GM10266 (cell line): Measurements from ENCODE around the gene REPIN1.

Experiments used
- DNase-seq: peaks from one replicate; pipeline ENCODE4 v3.0.0; 2012; ENCODE audit errors: extremely low spot score
- TF ChIP-seq, protein P1 (sequence below): IDR thresholded peaks from 2 replicates; pipeline ENCODE4 v1.5.1; 2012; ENCODE audit warnings: mild to moderate bottlenecking, low read depth; ENCODE audit not compliant: control insufficient read depth, insufficient read depth; ENCODE audit errors: missing control alignments

REPIN1 gene

DNA sequence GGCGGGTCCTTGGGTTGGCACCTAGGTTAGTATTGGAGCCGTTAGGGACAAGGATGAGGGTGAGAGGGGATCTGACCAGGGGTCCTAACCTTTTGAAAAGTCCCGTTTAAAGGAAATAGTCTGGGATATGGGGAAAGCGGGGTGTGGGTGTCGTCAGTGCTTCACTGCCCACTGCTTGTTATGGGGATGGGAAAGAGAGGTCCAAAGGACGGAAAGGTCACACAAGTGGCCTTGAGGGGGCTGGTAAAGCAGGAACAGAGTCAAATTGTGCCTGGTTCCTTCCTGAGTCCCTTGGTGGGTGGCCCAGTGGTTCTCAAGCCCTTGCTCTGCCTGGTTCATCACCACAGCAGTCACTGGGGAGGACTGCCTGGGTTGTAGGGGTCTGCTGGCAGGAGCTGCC is 7.9 kb downstream of the REPIN1 start:
- DNase-seq: no peak
- TF ChIP-seq, protein P1, sequence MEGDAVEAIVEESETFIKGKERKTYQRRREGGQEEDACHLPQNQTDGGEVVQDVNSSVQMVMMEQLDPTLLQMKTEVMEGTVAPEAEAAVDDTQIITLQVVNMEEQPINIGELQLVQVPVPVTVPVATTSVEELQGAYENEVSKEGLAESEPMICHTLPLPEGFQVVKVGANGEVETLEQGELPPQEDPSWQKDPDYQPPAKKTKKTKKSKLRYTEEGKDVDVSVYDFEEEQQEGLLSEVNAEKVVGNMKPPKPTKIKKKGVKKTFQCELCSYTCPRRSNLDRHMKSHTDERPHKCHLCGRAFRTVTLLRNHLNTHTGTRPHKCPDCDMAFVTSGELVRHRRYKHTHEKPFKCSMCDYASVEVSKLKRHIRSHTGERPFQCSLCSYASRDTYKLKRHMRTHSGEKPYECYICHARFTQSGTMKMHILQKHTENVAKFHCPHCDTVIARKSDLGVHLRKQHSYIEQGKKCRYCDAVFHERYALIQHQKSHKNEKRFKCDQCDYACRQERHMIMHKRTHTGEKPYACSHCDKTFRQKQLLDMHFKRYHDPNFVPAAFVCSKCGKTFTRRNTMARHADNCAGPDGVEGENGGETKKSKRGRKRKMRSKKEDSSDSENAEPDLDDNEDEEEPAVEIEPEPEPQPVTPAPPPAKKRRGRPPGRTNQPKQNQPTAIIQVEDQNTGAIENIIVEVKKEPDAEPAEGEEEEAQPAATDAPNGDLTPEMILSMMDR: no peak

DNA sequence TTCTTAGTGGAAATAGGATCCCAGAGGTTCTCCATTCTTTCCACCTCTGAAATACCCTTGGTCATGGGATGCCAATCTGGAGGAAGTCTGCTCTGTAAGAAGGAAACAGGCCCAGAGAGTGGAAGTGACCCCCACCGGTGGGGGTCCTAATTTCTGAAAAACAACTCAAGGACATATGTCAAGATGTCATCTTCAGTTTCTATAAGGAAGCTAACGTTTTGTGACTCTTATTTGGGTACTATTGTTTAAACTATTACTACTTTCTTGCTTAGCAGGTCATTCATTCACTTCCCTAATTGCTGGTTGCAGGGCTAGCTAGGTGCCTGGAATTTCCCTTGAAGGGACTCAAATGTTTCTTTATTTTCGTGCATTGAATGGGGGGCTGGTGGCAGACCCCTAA is 8.6 kb downstream of the REPIN1 start:
- DNase-seq: no peak
- TF ChIP-seq, protein P1: no peak

DNA sequence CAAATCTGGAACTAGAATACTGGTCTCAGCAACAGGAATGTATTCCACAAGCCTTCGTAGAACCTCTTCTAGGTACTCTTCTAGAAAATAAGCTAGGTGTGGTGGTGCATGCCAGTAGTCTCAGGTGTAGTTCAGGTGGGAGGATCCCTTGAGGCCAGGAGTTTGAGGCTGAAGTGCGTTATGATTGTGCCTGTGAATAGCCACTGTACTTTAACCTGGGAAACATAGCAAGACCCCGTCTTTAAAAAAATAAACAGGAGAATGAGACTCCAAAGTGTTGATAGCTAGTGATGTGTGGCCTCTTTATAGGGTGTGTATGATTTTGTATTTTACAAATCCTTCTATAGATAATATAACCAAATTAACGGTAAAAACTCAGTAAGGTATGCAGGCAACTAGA is 9.0 kb downstream of the REPIN1 start:
- TF ChIP-seq, protein P1: no peak
- no peak for DNase-seq

DNA sequence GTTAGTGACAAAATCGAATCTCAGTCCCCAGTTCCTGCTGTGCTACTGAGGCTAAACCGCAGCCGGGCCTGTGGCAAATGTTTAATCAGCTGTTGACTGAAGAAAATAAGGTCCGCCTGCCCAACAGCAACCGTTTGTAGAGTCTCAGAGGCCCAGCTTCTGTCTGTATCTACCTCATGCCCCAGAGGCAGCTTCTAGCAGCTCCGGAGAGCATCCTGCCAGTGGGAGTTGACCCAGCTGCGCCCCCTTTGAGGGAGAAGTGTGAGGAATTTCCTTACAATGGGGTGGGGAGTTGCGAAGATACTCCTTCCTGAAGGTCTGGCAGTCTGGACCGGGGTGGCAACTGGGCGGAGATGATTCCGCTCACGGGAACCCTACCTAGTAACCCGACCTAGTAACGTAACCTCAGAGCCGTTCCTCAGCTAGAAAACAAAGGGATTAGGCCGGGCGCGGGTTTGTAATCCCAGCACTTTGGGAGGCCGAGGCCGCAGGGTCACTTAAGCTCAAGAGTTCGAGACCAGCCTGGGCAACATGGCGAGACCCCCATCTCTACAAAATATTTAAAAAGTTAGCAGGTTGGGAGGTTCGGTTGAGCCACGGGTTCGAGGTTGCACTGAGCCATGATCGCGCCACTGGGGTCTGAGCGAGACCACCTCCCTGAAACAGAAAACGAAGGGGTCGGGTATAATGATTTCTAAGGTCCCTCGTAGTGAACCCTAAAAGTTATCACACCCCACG is 9.7 kb downstream of the REPIN1 start:
- no peak for DNase-seq
- TF ChIP-seq, protein P1: peak; percentile 34

DNA sequence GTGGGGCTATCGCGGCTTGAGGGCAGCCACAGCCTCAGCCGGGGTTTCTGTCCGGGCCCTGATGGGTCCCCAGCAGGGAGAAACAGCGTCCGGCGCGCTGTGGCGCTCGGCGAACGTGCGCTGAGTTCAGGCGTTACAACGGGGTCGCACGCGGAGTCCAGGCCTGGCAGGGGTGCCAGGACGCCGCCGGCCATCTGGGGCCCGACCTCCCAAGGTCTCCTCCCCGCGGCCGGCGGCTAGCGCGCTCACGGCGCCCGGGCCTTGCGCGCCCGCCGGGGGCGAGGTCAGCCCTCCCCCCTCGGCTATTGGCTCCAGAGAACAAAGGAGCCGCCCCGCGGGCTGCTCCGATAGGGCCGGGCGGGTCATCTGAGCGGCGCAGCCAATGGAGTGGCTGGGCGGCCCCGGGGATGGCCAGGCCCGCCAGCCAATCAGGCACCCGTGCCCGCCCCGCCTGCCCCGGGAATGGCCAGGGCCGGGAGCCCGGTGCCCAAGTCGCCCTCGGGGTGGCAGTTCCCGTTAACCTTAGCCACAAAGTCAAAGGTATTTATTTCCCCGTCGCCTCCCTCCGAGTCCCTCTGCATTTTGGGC is 10.3 kb downstream of the REPIN1 start, which contains the start of gene ZNF775:
Gene ZNF775, plus strand, starts transcription at position 478 of the 588 bp plus-strand sequence. CDS start 9,141 bp downstream, outside the sequence.
- DNase-seq: peak; percentile 100
- TF ChIP-seq, protein P1: no peak

DNA sequence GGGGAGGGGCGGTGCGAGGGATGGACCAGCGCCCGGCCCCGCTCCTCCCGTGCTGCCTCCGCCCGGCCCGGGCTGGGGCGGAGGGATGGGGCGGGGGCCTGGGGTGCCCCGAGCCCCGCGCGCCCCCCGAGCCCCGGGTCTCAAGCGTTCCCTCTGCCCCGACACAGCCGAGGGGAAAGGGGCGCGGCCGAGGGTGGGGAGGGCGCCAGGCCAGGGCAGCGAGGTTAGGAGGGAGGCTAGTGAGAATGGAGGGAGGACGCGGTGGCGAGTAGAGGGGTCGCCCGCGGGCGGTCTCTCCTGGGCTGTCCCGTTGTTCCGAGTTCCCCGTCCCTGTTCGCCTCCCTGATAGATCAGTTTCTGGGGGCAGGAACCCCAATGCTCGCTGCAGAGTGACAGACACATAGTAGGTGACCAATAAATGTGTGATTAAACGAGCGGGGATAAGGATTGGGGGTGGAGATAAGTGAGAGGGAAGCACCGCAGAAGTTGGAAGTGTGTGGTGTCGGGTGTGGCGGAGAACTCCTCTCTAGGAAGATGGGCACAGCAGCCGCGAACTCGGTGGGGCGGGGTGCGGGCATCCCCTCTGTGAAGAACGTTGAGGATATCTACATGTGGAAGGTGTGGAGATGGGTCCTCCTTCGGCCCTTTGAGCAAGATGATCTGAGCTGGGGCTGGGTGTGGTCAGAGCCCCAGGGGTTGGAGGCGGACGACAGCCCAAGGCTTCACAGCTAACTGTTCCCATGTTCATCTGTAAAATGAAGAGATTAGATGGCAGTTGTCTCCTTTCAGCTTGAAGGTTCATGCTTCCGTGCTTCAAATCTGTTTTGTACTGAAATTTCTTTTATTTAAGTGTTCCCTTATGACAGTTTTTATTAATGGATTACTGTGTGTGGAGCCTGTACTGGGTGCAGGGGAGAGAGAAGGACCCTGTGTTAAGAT is 11.1 kb downstream of the REPIN1 start:
- TF ChIP-seq, protein P1: no peak

DNA sequence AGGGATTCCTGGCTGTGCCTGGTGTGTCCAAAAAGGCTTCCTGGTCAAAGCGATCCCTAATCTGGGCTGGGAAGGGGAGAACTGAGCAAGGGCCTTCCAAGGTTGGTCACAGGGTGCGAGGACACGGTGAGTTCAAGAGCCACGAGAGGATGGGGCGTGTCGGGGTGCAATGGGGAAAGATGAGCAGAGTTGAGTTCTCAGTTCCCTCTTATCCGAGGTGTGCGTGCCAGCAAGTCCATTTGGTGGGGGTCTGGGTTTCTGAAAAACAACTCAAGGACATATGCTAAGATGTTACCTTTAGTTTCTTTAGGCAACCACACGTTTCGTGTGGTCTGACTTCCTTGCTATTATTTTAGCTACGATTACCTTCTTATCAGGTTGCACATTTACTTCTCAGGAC is 11.8 kb downstream of the REPIN1 start:
- peak; percentile 67 for DNase-seq
- TF ChIP-seq, protein P1: no peak

More for the DNA sequence above, 11.1 kb downstream of the REPIN1 start:
- DNase-seq: no peak
